ENCODE measurements around the gene ECT2.
"Not testable (repeated sequence)": the region's sequence is repeated elsewhere in the genome, so short reads cannot be mapped to it uniquely, and the experiment has no call there.

ECT2 gene

DNA sequence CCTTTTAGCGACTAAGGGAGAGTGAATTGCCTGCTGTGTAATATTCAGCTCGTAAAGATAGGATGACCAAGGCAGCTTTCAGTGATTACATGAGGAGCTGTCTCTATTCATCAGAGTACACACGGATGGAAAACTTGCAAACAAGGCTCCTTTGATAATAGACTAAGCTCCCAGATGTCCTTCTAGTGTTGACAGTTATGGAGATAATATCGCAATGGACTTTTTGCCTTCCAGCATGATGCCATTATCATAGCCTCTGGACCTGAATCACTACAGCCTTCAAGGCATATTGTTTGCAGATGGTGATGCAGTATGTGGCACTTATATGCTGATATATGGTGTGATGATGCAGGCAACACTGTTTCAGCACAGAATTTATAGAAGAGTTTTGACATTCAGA, 93.9 kb downstream of the ECT2 start:
- TF ChIP-seq GATA1 (IDR thresholded peaks at IDR 0.05; ENCODE audit: low read depth, low read length) (no peak), POLR2A (IDR thresholded peaks at IDR 0.05; ENCODE audit: low read length) (no peak)
- no peak for DNase-seq

DNA sequence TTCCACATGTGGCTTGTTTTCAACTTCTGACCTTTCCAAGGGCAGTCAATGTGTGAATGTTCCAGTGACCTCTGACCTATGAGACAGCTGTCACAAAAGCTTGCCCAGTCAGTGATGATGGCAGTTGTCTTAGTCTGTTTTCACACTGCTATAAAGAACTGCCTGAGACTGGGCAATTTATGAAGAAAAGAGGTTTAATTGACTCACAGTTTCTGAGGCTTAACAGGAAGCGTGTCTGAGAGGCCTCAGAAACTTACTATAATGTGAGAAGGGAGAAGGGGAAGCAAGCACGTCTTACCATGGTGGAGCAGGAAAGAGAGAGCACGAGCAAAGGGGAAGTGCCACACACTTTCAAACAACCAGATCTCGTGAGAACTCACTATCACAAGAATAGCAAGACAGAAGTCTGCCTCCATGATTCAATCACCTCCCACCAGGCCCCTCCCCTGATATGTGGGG, 95.6 kb downstream of the ECT2 start:
- TF ChIP-seq GATA1 (IDR thresholded peaks at IDR 0.05; ENCODE audit: low read depth, low read length) (no peak), POLR2A (IDR thresholded peaks at IDR 0.05; ENCODE audit: low read length) (no peak)
- no peak for DNase-seq

DNA sequence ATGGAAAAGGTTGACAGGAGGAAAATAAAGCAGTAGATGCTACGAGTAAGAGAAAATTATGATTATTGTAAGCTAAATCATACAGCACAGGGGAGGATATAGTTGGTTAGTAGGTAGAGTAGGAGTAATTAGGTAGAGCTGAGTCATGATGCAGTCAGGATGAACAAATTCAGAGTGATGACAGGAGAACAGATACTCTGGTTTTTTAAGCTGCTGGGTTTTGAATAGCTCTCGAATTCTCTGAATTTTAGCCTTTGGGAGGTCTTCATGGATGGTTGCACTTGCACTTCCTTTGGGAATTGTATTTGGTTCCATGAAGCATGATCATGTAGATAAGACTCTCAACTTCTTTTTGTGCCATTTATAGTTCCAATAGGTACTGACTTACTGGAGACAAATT, 96.2 kb downstream of the ECT2 start:
- TF ChIP-seq GATA1 (IDR thresholded peaks at IDR 0.05; ENCODE audit: low read depth, low read length) (no peak), POLR2A (IDR thresholded peaks at IDR 0.05; ENCODE audit: low read length) (no peak)
- no peak for DNase-seq

DNA sequence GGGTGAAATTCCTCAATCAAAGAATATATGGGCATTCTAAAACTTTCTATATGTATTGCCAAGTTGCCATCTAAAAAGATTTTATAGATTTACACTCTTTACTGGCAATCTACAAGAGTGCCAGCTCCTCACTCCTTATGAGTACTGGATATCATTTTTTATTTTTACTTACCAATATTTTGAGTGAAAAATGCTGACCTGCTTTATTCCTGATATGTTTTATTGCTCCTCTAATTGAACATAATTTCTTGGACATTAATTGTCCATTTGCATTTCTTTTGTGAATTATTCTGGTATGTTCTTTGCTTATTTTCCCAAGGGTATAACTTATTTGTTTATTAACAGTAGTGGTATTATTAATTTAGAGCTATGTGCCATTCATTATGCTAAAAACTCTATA, 96.8 kb downstream of the ECT2 start:
- DNase-seq: no peak
- no peak for TF ChIP-seq GATA1 (IDR thresholded peaks at IDR 0.05; ENCODE audit: low read depth, low read length)
- no peak for TF ChIP-seq POLR2A (IDR thresholded peaks at IDR 0.05; ENCODE audit: low read length)

DNA sequence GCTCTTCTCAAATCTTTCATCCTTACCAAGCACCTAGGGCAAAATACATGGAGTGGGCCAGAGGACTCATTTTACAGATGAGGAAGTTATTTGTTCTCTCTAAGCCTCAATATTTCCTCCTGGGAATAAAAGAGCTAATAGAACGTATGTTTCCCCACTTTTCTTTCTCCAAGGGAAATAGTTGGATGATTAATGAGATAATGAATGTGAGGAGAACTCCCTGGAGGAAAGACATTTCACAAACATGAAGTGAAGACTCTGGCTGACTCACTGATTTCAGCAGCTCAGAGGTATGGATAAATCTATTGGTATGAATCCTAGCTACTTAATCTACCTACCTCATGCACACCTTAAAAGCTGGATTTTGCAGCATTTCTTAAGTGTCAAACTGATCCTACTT, 98.4 kb downstream of the ECT2 start:
- DNase-seq: no peak
- TF ChIP-seq GATA1 (IDR thresholded peaks at IDR 0.05; ENCODE audit: low read depth, low read length) (no peak), POLR2A (IDR thresholded peaks at IDR 0.05; ENCODE audit: low read length) (no peak)

DNA sequence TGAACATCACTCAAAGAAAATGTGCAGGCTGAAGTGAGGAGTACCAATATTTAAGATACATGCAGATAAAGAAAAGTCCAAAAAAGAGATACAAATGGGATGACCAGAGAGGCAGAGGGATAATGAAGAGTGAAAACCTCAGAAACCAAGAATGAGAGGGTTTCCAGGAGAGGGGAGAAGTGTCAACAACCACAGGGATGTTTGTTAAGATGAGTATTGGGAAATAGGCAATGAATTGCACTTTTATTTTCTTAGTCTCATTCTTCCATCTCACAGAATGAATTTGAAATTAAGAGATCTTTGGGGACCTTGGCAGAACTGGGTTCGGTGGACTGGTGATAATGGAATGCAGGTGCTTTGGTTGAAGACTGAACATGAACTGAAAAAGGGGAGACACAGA, 102.5 kb downstream of the ECT2 start:
- no peak for DNase-seq
- TF ChIP-seq GATA1 (IDR thresholded peaks at IDR 0.05; ENCODE audit: low read depth, low read length) (no peak), POLR2A (IDR thresholded peaks at IDR 0.05; ENCODE audit: low read length) (no peak)

DNA sequence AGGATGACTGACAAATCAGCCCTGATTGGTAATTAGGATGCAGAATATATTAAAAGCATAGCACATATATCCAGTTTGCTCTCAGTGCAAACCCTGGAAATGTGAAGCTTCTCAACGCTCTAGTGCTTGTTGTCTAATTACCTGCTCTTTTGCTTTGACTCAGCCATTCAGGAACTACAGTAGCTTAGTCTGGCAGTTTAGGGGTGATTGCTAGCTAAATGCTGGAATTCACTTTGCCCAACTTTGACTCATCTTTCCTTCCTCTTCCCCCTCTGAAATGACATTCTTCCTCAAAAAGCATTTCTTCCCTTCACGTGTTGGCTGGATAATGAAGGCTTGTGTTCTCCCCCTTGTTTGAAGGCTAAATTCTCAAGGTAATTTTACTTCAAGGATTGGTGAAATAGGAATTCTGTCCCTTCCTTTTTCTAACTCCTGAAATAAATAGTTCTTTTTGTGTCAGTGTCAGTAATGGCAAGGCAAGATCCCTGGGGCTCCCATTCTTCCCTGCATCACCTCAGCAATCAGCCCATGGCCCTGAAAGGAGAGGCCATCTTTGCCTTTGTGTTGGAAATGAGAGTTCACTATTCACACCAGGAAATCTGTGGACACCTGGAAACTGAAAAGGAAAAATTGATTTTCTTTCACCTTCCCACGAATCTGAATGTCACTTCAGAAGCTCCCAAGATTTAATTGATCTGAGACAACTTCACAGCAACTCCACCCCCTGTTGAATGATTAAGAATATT, 103.6 kb downstream of the ECT2 start:
- DNase-seq: no peak
- TF ChIP-seq POLR2A (IDR thresholded peaks at IDR 0.05; ENCODE audit: low read length): no peak
- no peak for TF ChIP-seq GATA1 (IDR thresholded peaks at IDR 0.05; ENCODE audit: low read depth, low read length)

DNA sequence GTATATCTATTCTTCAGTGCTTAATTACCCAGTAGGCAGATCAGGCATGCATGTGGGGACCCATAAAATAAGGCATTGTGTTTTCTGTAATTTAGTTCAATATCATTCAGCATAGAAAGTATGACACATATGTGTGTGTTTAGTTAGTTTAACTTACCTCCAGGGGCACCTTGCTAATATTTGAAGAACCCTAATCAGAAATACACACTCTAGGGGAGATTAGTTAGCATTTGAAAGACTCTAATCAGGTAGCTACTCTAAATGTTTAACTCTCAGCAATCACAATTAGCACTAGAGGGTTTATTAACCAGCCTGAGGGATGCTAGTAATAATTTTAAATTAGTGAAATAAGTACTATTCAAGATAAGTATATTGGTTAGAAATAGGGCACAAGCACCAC, 104.5 kb downstream of the ECT2 start:
- TF ChIP-seq GATA1 (IDR thresholded peaks at IDR 0.05; ENCODE audit: low read depth, low read length) (no peak), POLR2A (IDR thresholded peaks at IDR 0.05; ENCODE audit: low read length) (no peak)
- no peak for DNase-seq

DNA sequence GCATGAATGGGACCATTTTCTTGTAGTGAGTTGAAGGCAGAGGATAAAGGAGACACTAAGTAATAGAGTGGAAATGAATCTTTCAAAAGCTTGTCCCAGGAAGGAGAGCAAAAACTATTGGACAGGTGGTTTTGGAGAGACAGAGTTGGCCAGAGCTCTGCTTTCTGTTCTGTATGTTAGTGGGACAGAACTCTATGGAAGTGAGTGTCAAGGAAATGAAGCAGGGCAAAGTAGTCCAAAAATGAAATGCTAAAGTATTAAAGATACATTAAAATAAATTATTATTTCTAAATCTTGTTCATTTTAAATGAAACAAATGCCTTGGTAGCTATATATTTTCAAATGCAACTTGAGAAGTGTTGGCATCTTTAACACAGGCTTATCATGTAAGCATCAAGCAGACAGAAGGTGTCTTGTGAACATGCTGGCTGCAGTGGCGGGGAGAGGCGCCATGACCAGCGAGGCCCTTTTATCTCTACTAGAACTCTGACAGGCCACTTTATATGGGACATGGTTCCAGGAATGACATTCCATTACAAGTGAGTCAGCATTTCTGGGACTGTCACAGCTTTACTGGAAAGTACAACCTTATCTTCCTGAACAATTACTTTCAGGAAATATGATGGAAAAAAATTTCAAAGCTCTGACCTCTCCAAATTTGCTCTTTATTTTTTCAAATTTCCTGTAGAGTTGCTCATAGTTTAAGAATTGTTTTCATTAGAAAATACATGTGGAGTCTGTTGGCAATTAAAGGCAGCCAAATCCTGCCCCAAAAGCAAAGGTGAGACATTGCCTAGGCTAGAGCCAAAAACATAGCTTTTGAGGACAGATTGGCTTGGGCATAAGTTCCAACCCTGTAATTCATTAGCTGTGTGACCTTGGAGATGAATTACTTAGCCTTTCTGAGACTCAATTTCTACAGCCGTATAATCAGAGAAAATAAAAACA, 106.5 kb downstream of the ECT2 start:
- peak; percentile 2 to 7 for DNase-seq

DNA sequence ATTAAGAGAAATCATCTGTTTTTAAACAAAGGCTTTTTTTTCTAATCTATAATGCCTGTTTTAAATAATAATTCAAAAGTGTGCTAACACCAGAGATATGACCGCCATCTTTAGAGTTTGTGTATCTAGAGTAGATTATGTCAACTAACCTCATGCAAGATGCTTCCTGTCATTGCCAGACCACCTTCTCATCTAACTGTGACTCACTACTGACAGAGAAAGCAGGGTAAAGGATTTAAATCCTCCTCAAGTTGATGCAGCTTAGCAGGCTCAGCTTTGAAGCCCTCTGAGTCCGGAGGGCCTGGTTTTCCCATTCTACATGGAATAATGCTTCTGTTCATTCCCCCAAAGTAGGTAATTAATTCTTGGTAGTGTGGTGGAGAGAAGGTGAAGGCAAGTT, 108.5 kb downstream of the ECT2 start:
- TF ChIP-seq GATA1 (IDR thresholded peaks at IDR 0.05; ENCODE audit: low read depth, low read length) (no peak), POLR2A (IDR thresholded peaks at IDR 0.05; ENCODE audit: low read length) (no peak)
- no peak for DNase-seq

More for the DNA sequence above, 106.5 kb downstream of the ECT2 start:
- TF ChIP-seq POLR2A (IDR thresholded peaks at IDR 0.05; ENCODE audit: low read length): no peak
- no peak for TF ChIP-seq GATA1 (IDR thresholded peaks at IDR 0.05; ENCODE audit: low read depth, low read length)

DNA sequence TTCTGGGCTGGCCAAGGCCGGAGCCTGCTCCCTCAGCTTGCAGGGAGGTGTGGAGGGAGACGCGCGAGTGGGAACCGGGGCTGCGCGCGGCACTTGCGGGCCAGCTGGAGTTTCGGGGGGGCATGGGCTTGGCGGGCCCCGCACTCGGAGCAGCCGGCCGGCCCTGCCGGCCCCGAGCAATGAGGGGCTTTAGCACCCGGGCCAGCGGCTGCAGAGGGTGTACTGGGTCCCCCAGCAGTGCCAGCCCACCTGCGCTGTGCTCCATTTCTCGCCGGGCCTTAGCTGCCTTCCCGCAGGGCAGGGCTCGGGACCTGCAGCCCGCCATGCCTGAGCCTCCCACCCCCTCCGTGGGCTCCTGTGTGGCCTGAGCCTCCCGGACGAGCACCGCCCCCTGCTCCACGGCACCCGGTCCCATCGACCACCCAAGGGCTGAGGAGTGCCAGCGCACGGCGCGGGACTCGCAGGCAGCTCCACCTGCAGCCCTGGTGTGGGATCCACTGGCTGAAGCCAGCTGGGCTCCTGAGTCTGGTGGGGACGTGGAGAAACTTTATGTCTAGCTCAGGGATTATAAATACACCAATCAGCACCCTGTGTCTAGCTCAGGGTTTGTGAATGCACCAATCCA, 116.3 kb downstream of the ECT2 start:
- not testable (repeated sequence) for DNase-seq

DNA sequence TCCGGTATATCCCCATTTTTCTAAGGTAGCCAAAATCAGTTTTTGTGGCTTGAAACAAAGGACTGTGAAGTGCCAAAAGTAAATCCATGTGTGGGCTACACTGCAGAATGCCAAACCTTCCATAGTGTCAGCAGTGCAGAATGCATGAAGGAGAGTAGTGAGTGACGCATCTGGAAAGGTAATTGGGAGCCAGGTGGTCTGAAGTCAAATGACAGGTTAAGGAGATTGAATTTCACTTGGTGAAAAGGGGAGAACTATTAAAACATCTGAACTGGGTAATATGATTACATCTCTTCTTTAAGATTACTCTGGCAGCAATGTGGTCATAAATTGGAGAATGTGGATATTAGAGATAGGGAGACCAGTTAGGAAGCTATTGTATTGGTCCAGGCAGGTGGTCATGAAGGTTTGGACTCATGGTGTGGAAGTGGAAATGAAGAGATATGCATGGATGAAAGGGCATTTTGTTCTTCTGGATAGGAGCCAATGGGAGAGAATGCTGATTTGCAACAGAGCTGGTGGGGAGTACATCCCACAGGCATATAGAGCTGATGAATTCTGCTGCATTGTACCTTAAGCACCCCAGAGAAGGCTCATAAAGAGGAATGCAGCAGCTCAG, 118.2 kb downstream of the ECT2 start:
- TF ChIP-seq GATA1 (IDR thresholded peaks at IDR 0.05; ENCODE audit: low read depth, low read length) (no peak), POLR2A (IDR thresholded peaks at IDR 0.05; ENCODE audit: low read length) (no peak)
- peak in 1 of 2 experiments; percentile 7 for DNase-seq

DNA sequence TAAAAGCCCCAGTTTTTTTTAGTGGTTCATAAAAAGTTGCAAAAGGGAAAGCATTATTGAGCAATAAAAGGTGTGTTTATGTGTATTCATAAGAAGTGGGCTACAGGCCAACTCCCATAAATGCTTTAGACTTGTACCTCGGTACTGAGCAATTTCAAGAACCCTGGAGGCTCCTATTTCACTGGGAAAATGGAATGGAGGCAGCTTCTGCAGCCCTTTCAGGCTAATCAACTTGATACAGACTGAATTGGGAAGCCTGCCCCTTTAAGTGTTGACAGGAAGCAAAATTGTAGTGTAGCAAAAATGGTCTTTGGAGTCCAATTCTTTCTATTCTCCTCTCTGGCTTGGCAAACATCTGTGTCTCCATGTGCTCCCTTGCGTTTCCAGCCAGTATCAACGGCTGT, 118.8 kb downstream of the ECT2 start:
- DNase-seq: no peak
- TF ChIP-seq POLR2A (IDR thresholded peaks at IDR 0.05; ENCODE audit: low read length) (no peak), GATA1 (IDR thresholded peaks at IDR 0.05; ENCODE audit: low read depth, low read length) (no peak)
